GM19397 (cell line): ENCODE results near the gene PYCARD.
"Not testable (repeated sequence)": the region's sequence is repeated elsewhere in the genome, so short reads cannot be mapped to it uniquely, and the experiment has no call there.

Source experiments
- ATAC-seq: cut with Tn5 transposase; IDR thresholded peaks from one replicate; pipeline ENCODE4 v1.9.1; 2021; ENCODE audit warnings: mild to moderate bottlenecking, moderate library complexity; ENCODE audit not compliant: unreplicated experiment

Gene PYCARD

GRCh38 chr16:31202414-31203375, at the start of gene PYCARD:
Gene PYCARD (minus strand): TSS chr16:31202760. CDS start chr16:31202690, 70 bp downstream.
- ATAC-seq: peak; percentile 30

GRCh38 chr16:31251435-31251834, 48.9 kb upstream of the PYCARD start:
- ATAC-seq: no peak

GRCh38 chr16:31250782-31251384, 48.3 kb upstream of the PYCARD start:
- ATAC-seq: no peak

- ATAC-seq: no peak
Measured at GRCh38 chr16:31248344-31248743, 45.8 kb upstream of the PYCARD start.

GRCh38 chr16:31246296-31246695, 43.7 kb upstream of the PYCARD start:
- no peak for ATAC-seq

- ATAC-seq: not testable (repeated sequence)
Measured at GRCh38 chr16:31245598-31245997, 43.0 kb upstream of the PYCARD start.

GRCh38 chr16:31243734-31244670, 41.4 kb upstream of the PYCARD start:
- ATAC-seq: no peak

- ATAC-seq: no peak
Measured at GRCh38 chr16:31242206-31242605, 39.6 kb upstream of the PYCARD start.

GRCh38 chr16:31238041-31238440, 35.5 kb upstream of the PYCARD start:
- ATAC-seq: no peak

- no peak for ATAC-seq
Measured at GRCh38 chr16:31229501-31229900, 26.9 kb upstream of the PYCARD start.

GRCh38 chr16:31228206-31228605, 25.6 kb upstream of the PYCARD start:
- ATAC-seq: no peak

- no peak for ATAC-seq
Measured at GRCh38 chr16:31225193-31225592, 22.6 kb upstream of the PYCARD start.

- no peak for ATAC-seq
Measured at GRCh38 chr16:31224092-31224955, 21.8 kb upstream of the PYCARD start.

- ATAC-seq: no peak
Measured at GRCh38 chr16:31223044-31223443, 20.5 kb upstream of the PYCARD start.

GRCh38 chr16:31221357-31222160, 19.0 kb upstream of the PYCARD start:
- ATAC-seq: no peak

- ATAC-seq: no peak
Measured at GRCh38 chr16:31219154-31219741, 16.7 kb upstream of the PYCARD start.

GRCh38 chr16:31217136-31217530, 14.6 kb upstream of the PYCARD start:
- ATAC-seq: no peak

- no peak for ATAC-seq
Measured at GRCh38 chr16:31216422-31217135, 14.0 kb upstream of the PYCARD start, which contains the start of gene PYDC1. Gene PYDC1 (minus strand): TSS chr16:31217135. CDS start chr16:31217028, 107 bp downstream.
